ENCODE data around the gene MAPK8IP2.
"Not testable (repeated sequence)": the region's sequence is repeated elsewhere in the genome, so short reads cannot be mapped to it uniquely, and the experiment has no call there.

The MAPK8IP2 gene

GRCh38 chr22:50635591-50635990 lies 35.0 kb downstream of the MAPK8IP2 start:
- DNase-seq (ENCODE audit: low read depth in 2 of 2) = no peak

GRCh38 chr22:50640296-50640695 lies 39.7 kb downstream of the MAPK8IP2 start:
- DNase-seq (ENCODE audit: low read depth in 2 of 2) = not testable (repeated sequence)

- DNase-seq (ENCODE audit: low read depth in 2 of 2) = no peak
Measured at GRCh38 chr22:50640857-50641647, 40.5 kb downstream of the MAPK8IP2 start.

GRCh38 chr22:50641696-50642607 lies 41.4 kb downstream of the MAPK8IP2 start:
- DNase-seq (ENCODE audit: low read depth in 2 of 2) = no peak

- DNase-seq (ENCODE audit: low read depth in 2 of 2) = not testable (repeated sequence)
Measured at GRCh38 chr22:50643021-50643820, 42.6 kb downstream of the MAPK8IP2 start.

GRCh38 chr22:50643821-50644101 lies 43.2 kb downstream of the MAPK8IP2 start:
- DNase-seq (ENCODE audit: low read depth in 2 of 2) = not testable (repeated sequence)

GRCh38 chr22:50653256-50653655 lies 52.7 kb downstream of the MAPK8IP2 start:
- DNase-seq (ENCODE audit: low read depth in 2 of 2) = no peak

GRCh38 chr22:50654664-50655063 lies 54.1 kb downstream of the MAPK8IP2 start:
- DNase-seq (ENCODE audit: low read depth in 2 of 2) = not testable (repeated sequence)

- DNase-seq (ENCODE audit: low read depth in 2 of 2) = no peak
Measured at GRCh38 chr22:50656122-50657070, 55.8 kb downstream of the MAPK8IP2 start.

- DNase-seq (ENCODE audit: low read depth in 2 of 2) = no peak
Measured at GRCh38 chr22:50657925-50658324, 57.3 kb downstream of the MAPK8IP2 start.

GRCh38 chr22:50659711-50660110 lies 59.1 kb downstream of the MAPK8IP2 start:
- not testable (repeated sequence) for DNase-seq (ENCODE audit: low read depth in 2 of 2)

GRCh38 chr22:50660306-50660705 lies 59.7 kb downstream of the MAPK8IP2 start:
- no peak for DNase-seq (ENCODE audit: low read depth in 2 of 2)

All from stimulated activated CD4-positive, alpha-beta T cell treated with anti-CD3 and anti-CD28 coated beads, Interleukin-15, amount 100 ng/mL, for 48 hours (primary cell).